Ovary (tissue), 9 donors: ENCODE results near the gene ZIM2. TPM values are rescaled to one million over a fixed set of nuclear protein-coding genes. Genes with fewer than 3 reads are reported as not detected.

ENCODE experiments used
- DNase-seq, 5 donors: peaks; one replicate each; pipeline ENCODE4 v3.0.0-alpha.2; 2019 to 2020
- H3K27ac ChIP-seq, 2 donors: fragments of 200-600 bp; one replicate each; pipeline versions ENCODE4 v1.5.1 to v1.8.0; 2019 to 2022
- H3K27me3 ChIP-seq: fragments of 200-600 bp; one replicate; pipeline ENCODE4 v1.8.0; 2022
- H3K36me3 ChIP-seq: fragments of 200-600 bp; sonication (generic); one replicate; pipeline ENCODE4 v1.5.1; 2019
- H3K4me1 ChIP-seq: one replicate; pipeline ENCODE4 v1.8.1; 2013; ENCODE audit warnings: mild to moderate bottlenecking, moderate library complexity; ENCODE audit not compliant: insufficient read depth
- H3K4me3 ChIP-seq: fragments of 200-600 bp; sonication (generic); one replicate; pipeline ENCODE4 v1.5.1; 2017
- H3K9me3 ChIP-seq, 2 donors: fragments of 200-600 bp in 1 of 2; sonication (generic) in 1 of 2; one replicate each; pipeline versions ENCODE4 v1.5.1 to v1.8.1; 2013 to 2019; ENCODE audit warnings: mild to moderate bottlenecking in 1 of 2, moderate library complexity in 1 of 2
- EP300 ChIP-seq: sonication (generic); formaldehyde crosslinking; IDR thresholded peaks from one replicate; pipeline ENCODE4 v1.6.1; 2017; ENCODE audit warnings: antibody characterized with exemption
- POLR2A ChIP-seq: fragments of 450-650 bp; IDR thresholded peaks from one replicate; pipeline ENCODE4 v1.6.1; 2017; ENCODE audit warnings: antibody characterized with exemption, mild to moderate bottlenecking, moderate library complexity
- WGBS, 3 donors: extraction: QIAGEN DNeasy Blood & Tissue Kit in 1 of 3; methylation state at CpG; one replicate each; pipeline versions ENCODE4 v1.1.5 to v1.1.7; 2013 to 2017; 5-methylcytosine and 5-hydroxymethylcytosine counted together
- intact Hi-C, 4 donors: fragments of 100-400 bp; cut with DNase I; formaldehyde crosslinking; loops; one replicate each; pipeline versions ENCODE4 v1.11.0 to v1.15.1; 2022 to 2023
- polyA plus RNA-seq, 2 donors: library from polyadenylated mRNA; stranded (reverse); fragments of 200-250 nt in 1 of 2; fragments of 350-450 nt in 1 of 2; fragmentation: Illumina TruSeq in 1 of 2; extraction: RNeasy Lipid Tissue Mini Kit (QIAGEN cat#74804) in 1 of 2; gene quantifications; one replicate each; pipeline ENCODE4 v1.2.3, GENCODE V29; 2013 to 2014
- total RNA-seq, 7 donors: library from RNA; depleted of rRNA in 2 of 7; stranded (reverse); fragments of >200 nt in 2 of 7; fragmentation: NEBNext Ultra II Directional in 3 of 7; extraction: Animal tissue kit (Norgen Biotek cat#: 25700) in 3 of 7; gene quantifications; one replicate each; pipeline versions ENCODE4 v1.1.0 to v1.2.4, GENCODE V29; 2016 to 2023
- TF ChIP-seq, protein P1 (sequence below), 3 donors: fragments of 450-650 bp in 2 of 3; fragments of 200-600 bp in 1 of 3; IDR thresholded peaks; one replicate each; pipeline versions ENCODE4 v1.5.1 to v1.8.0; 2016 to 2022; ENCODE audit warnings: antibody characterized with exemption in 3 of 3, mild to moderate bottlenecking in 1 of 3
- donor health status: DM: no; HTN: no; CAD: no; lungs with moderate emphysema.
- donor health status: DM: no; HTN: no; CAD: no.
- donor health status: Bipolar disorder and iron deficiency.
- donor health status: DM: yes; HTN: yes; CAD: no.
- donor health status: DM: no; HTN: no; CAD: no.
- donor health status: DM: yes; HTN: yes; CAD: no.

The ZIM2 gene
- total and polyA plus RNA-seq, 9 donors, result 2.2 to 34.2 (median 19.3) TPM

DNA sequence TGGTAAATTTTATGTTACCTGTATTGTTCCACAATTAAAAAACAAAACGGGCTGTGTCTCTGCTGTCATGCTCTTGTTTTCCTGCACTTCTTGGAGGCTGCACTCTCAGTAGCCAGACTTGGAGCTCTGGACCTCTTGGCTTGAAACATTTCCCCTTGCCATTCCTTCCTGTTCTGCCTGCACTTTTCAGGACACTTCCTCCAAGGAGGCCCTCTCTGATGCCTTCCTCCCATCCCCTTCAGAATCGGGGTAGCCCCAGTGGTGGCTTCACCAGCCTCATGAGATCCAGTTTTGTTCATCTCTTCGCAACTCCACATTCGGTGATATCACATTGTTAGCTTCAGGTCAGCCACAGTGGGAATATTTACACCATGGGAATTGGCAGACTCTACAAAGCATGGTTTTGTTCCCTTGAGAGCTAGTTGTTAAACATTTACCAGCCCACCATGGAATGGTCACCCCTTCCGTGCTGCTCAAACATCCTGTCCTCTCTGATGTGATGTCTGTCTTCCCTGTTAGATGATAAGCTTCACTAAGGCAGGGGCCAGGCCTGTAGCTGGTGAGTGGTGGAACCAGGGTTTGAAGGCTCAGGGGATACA, 40.2 kb upstream of the ZIM2 start:
- no peak for DNase-seq
- no peak overlapping the region for H3K4me3 ChIP-seq
- H3K4me1 ChIP-seq, result peaks cover 2% of the 10 kb centered on the region
- WGBS, 3 donors, result 88 to 95% (median 94%) methylated on average over 5 of the region's 5 CpGs
- H3K27me3 ChIP-seq, result no peaks in the 10 kb centered on the region
- H3K27ac ChIP-seq, result no peak overlapping the region
- H3K36me3 ChIP-seq, result no peaks in the 10 kb centered on the region
- no peaks in the 10 kb centered on the region for H3K9me3 ChIP-seq
- intact Hi-C loops, result no loop called here
- TF ChIP-seq EP300 (no peak), POLR2A (no peak)
- TF ChIP-seq, protein P1, sequence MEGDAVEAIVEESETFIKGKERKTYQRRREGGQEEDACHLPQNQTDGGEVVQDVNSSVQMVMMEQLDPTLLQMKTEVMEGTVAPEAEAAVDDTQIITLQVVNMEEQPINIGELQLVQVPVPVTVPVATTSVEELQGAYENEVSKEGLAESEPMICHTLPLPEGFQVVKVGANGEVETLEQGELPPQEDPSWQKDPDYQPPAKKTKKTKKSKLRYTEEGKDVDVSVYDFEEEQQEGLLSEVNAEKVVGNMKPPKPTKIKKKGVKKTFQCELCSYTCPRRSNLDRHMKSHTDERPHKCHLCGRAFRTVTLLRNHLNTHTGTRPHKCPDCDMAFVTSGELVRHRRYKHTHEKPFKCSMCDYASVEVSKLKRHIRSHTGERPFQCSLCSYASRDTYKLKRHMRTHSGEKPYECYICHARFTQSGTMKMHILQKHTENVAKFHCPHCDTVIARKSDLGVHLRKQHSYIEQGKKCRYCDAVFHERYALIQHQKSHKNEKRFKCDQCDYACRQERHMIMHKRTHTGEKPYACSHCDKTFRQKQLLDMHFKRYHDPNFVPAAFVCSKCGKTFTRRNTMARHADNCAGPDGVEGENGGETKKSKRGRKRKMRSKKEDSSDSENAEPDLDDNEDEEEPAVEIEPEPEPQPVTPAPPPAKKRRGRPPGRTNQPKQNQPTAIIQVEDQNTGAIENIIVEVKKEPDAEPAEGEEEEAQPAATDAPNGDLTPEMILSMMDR (IDR thresholded peaks at IDR 0.05), result no peak

DNA sequence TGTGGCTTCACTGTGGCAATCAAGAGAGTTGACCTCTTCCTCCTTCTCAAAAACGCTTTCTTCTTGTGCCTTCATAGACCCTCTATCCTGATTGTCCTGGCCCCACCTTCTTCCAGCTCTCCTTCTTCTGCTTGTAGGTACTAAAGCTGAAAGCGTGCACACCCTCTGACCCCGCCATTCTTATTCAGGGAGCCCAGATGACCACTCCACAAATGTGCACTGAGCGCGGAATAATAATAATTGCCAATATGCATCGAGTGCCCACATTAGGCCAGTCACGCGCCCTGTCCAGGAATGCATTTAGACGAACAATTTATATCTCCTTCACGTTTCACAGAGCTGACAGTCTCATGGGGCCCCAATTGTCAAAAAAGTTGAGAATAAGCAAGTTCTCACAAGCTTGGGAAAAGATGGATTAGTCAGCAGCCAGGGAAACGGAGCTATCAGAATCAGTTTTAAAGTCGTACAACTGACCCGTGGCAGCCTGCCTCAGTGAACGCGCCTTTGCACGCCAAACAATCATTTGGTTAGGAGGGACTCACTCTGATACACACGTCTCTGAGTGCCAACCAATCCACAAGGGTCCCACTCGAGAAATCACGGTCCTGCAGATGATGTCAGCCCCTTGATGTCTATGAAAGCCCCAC, 36.7 kb upstream of the ZIM2 start:
- TF ChIP-seq, protein P1 (IDR thresholded peaks at IDR 0.05), result no peak
- TF ChIP-seq EP300 (no peak), POLR2A (no peak)
- 88 to 90% (median 89%) methylated on average over 19 of the region's 19 CpGs for WGBS, 3 donors
- H3K27me3 ChIP-seq, result no peaks in the 10 kb centered on the region
- no peak overlapping the region for H3K27ac ChIP-seq
- intact Hi-C loops, result no loop called here
- H3K9me3 ChIP-seq, result no peaks in the 10 kb centered on the region
- no peak for DNase-seq
- H3K4me1 ChIP-seq, result no peaks in the 10 kb centered on the region
- H3K4me3 ChIP-seq, result no peak overlapping the region
- no peaks in the 10 kb centered on the region for H3K36me3 ChIP-seq

DNA sequence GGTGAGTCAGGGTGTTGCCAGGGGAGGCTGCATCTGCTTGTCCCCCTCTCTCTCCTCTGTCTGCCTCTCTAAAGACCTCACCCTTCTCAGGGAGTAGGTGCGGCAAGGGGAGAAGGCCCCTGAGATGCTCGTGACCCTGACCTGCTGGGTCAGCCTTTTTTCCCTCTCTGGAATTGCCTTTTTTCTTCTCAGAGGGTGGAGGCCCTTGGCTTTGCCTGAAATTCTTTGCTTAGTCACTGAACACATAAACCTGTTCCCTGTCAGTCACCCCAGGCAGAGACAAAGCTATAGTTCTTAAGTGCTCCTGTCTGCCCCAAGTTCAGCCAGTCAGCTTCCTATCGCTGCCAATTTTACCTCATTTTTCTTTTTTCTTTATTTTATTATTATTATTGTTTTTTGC, 35.2 kb upstream of the ZIM2 start:
- intact Hi-C loops, result no loop called here
- Histone ChIP-seq H3K9me3 (no peaks in the 10 kb centered on the region), H3K27ac (no peak overlapping the region), H3K27me3 (no peaks in the 10 kb centered on the region), H3K4me1 (no peaks in the 10 kb centered on the region), H3K4me3 (no peak overlapping the region), H3K36me3 (no peaks in the 10 kb centered on the region)
- TF ChIP-seq POLR2A (no peak), EP300 (no peak)
- TF ChIP-seq, protein P1 (IDR thresholded peaks at IDR 0.05), result no peak
- WGBS, 3 donors, result 83 to 91% (median 83%) methylated on average over 3 of the region's 3 CpGs
- no peak for DNase-seq

DNA sequence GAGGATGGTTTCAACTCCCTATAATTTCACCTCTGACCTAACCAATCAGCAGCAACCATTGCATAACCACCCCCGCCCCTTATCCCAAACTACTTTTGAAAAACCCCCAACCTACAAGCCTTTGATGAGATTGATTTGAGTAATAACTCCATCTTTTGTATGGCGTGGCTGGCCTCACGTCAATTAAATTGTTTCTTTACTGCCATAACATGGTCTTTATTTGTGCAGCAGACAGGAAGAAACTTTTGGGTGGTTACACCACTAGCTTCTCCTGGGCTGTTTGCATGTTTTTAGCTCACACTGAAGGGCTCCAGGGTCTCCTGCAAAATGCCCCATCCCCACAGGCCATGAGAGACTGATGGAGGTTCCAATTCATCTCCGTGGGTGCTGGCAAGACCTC, 34.0 kb upstream of the ZIM2 start:
- H3K36me3 ChIP-seq, result no peaks in the 10 kb centered on the region
- H3K27me3 ChIP-seq, result no peaks in the 10 kb centered on the region
- no peak overlapping the region for H3K4me3 ChIP-seq
- no peaks in the 10 kb centered on the region for H3K4me1 ChIP-seq
- H3K9me3 ChIP-seq, result no peaks in the 10 kb centered on the region
- TF ChIP-seq, protein P1 (IDR thresholded peaks at IDR 0.05), result no peak
- TF ChIP-seq EP300 (no peak), POLR2A (no peak)
- intact Hi-C loops, result no loop called here
- H3K27ac ChIP-seq, result no peak overlapping the region
- no peak for DNase-seq
- 93 to 94% (median 93%) methylated on average over 4 of the region's 4 CpGs for WGBS, 3 donors
